K562 (cell line): Measurements from ENCODE around the gene CLCNKB. TPM values are rescaled to one million over a fixed set of nuclear protein-coding genes. Genes with fewer than 3 reads are reported as not detected.

Source experiments
- ATAC-seq: fragments of 200-7000 bp; cut with Tn5 transposase; 3 replicates; pipeline ENCODE4 v1.9.1; 2020; ENCODE audit warnings: moderate library complexity
- BruUV-seq: library from RNA; stranded (reverse); fragments of 400-500 nt; replicated peaks from 2 replicates; lab custom pipeline; 2021; lab: Mats Ljungman, UMichigan
- CTCF ChIA-PET: fragments of 300-600 bp; formaldehyde crosslinking; extraction: SDS; loops from one replicate; lab custom pipeline; 2021; ENCODE audit warnings: low intra/inter-chr PET ratio; lab: Yijun Ruan, JAX
- POLR2A ChIA-PET: fragments of 300-600, 350-650 bp; sonication (Branson Sonifier 250); formaldehyde crosslinking; extraction: SDS; loops from one replicate; lab custom pipeline; 2021; ENCODE audit warnings: antibody characterized with exemption, inconsistent platforms; lab: Yijun Ruan, JAX
- DNase-seq, 4 experiments: peaks; one replicate each; pipeline versions ENCODE4 v3.0.0 to v3.0.0-alpha.2; 2011 to 2018; ENCODE audit warnings: low spot score in 3 of 4, mixed read lengths in 3 of 4; ENCODE audit errors: extremely low read depth in 1 of 4
- FAIRE-seq: peaks from 2 replicates; lab custom pipeline; 2011; peaks lifted over from hg19 to GRCh38; lab: Jason Lieb, UNC
- H2AFZ ChIP-seq: 2 replicates; pipeline ENCODE4 v1.6.0; 2011; ENCODE audit warnings: low read depth, low read length, control low read depth, inconsistent platforms
- H3K27ac ChIP-seq: fragments of 200-600 bp; 3 replicates; pipeline ENCODE4 v1.8.0; 2011; ENCODE audit warnings: low read depth, mild to moderate bottlenecking, control low read depth, inconsistent platforms, low read length, moderate library complexity, mixed read lengths; ENCODE audit errors: extremely low read depth
- H3K27me3 ChIP-seq, 2 experiments: fragments of 300-600 bp in 1 of 2; 2 replicates in 1 of 2; 3 replicates in 1 of 2; pipeline versions ENCODE4 v1.6.0 to v1.8.0; 2011; ENCODE audit warnings: inconsistent platforms in 2 of 2, low read length in 2 of 2, mild to moderate bottlenecking in 1 of 2, mixed read lengths in 1 of 2, moderate library complexity in 1 of 2; ENCODE audit not compliant: control insufficient read depth in 2 of 2, insufficient read depth in 2 of 2
- H3K36me3 ChIP-seq: fragments of 300-600 bp; 3 replicates; pipeline ENCODE4 v1.8.0; 2011; ENCODE audit warnings: mild to moderate bottlenecking, low read length, inconsistent platforms; ENCODE audit not compliant: control insufficient read depth, insufficient read depth
- H3K4me1 ChIP-seq, 2 experiments: fragments of 200-600 bp in 1 of 2; replicated peaks in 1 of 2; 2 replicates in 1 of 2; 3 replicates in 1 of 2; pipeline versions ENCODE4 v1.5.1 to v1.8.0; 2011; ENCODE audit warnings: inconsistent platforms in 2 of 2, low read length in 2 of 2, mild to moderate bottlenecking in 1 of 2, mixed read lengths in 1 of 2, moderate library complexity in 1 of 2; ENCODE audit not compliant: control insufficient read depth in 2 of 2, insufficient read depth in 2 of 2
- H3K4me2 ChIP-seq: 2 replicates; pipeline ENCODE4 v1.6.1; 2011; ENCODE audit warnings: low read length, control low read depth, inconsistent platforms, mixed read lengths; ENCODE audit not compliant: insufficient read depth
- H3K4me3 ChIP-seq: fragments of 200-600 bp; sonication (generic), shearing (Covaris generic); 2 replicates; pipeline ENCODE4 v1.5.1; 2016; ENCODE audit warnings: control low read depth, inconsistent platforms
- H3K79me2 ChIP-seq: fragments of 200-600 bp; 3 replicates; pipeline ENCODE4 v1.8.0; 2011; ENCODE audit warnings: low read length, inconsistent platforms; ENCODE audit not compliant: control insufficient read depth, insufficient read depth
- H3K9ac ChIP-seq, 2 experiments: 2 replicates each; pipeline versions ENCODE4 v1.6.0 to v1.6.1; 2011; ENCODE audit warnings: low read depth in 2 of 2, low read length in 2 of 2, control low read depth in 1 of 2, inconsistent platforms in 1 of 2, mild to moderate bottlenecking in 1 of 2, mixed read lengths in 1 of 2; ENCODE audit not compliant: insufficient read depth in 1 of 2
- H3K9me1 ChIP-seq: one replicate; pipeline ENCODE4 v1.6.0; 2011; ENCODE audit warnings: inconsistent platforms, mild to moderate bottlenecking, low read length, moderate library complexity; ENCODE audit not compliant: control insufficient read depth, insufficient read depth
- H3K9me3 ChIP-seq: replicated peaks from 2 replicates; pipeline ENCODE4 v1.5.1; 2011; ENCODE audit warnings: low read depth, low read length, inconsistent platforms; ENCODE audit not compliant: control insufficient read depth, insufficient read depth
- H4K20me1 ChIP-seq: replicated peaks from 2 replicates; pipeline ENCODE4 v1.6.1; 2011; ENCODE audit warnings: low read length, inconsistent platforms, mixed read lengths; ENCODE audit not compliant: control insufficient read depth, insufficient read depth
- CHD7 ChIP-seq: fragments of 200-600 bp; sonication (generic); IDR thresholded peaks from one replicate; pipeline ENCODE4 v1.6.1; 2012; ENCODE audit warnings: mild to moderate bottlenecking, low read depth, low read length, inconsistent platforms
- FOXK2 ChIP-seq, 2 experiments: fragments of 450-650 bp; IDR thresholded peaks in 1 of 2; conservative IDR thresholded peaks in 1 of 2; 2 replicates each; pipeline ENCODE4 v1.6.1; 2016; ENCODE audit warnings: low read depth in 2 of 2, mild to moderate bottlenecking in 1 of 2
- MAZ ChIP-seq, 2 experiments: fragments of 450-650 bp in 1 of 2; sonication (generic) in 1 of 2; formaldehyde crosslinking; IDR thresholded peaks in 1 of 2; conservative IDR thresholded peaks in 1 of 2; 2 replicates each; pipeline versions ENCODE4 v1.4.0 to v1.5.0; 2020; ENCODE audit warnings: mild to moderate bottlenecking in 1 of 2, missing genetic modification reagents in 1 of 2
- PATZ1 ChIP-seq: fragments of 250-450 bp; sonication (Bioruptor Pico); IDR thresholded peaks from 2 replicates; pipeline ENCODE4 v1.5.0; 2020; ENCODE audit warnings: mild to moderate bottlenecking, borderline replicate concordance
- TGIF2 ChIP-seq: sonication (generic); formaldehyde crosslinking; IDR thresholded peaks from 2 replicates; pipeline ENCODE4 v1.8.1; 2022; ENCODE audit warnings: mild to moderate bottlenecking, missing genetic modification reagents, moderate library complexity
- WGBS: fragments of 100-300 bp; shearing (Covaris generic); methylation state at CpG from one replicate; pipeline ENCODE4 v1.1.6; 2016; ENCODE audit warnings: low coverage, mixed read lengths; ENCODE audit not compliant: insufficient coverage; ENCODE audit errors: missing lambda C conversion rate; 5-methylcytosine and 5-hydroxymethylcytosine counted together
- in situ Hi-C: fragments of 300-500 bp; cut with MboI; formaldehyde crosslinking; loops from 4 replicates; pipeline ENCODE4 v1.15.0; 2018; ENCODE audit warnings: inconsistent platforms, mixed read lengths
- intact Hi-C: fragments of 100-400 bp; cut with micrococcal nuclease; formaldehyde crosslinking; loops from 2 replicates; pipeline ENCODE4 v1.14.2; 2022
- polyA plus RNA-seq, 8 experiments: library from polyadenylated mRNA; depleted of rRNA in 4 of 8; stranded (reverse) in 5 of 8; unstranded in 3 of 8; fragments of >200 nt; fragmentation: Nextera tagmentation in 2 of 8; fragmentation: Illumina TruSeq in 1 of 8; extraction: Ambion mirVana in 2 of 8; extraction: Trizol in 1 of 8; gene quantifications; 2 replicates each; pipeline versions ENCODE4 v1.2.1 to v1.2.3, GENCODE V29; 2011 to 2014; ENCODE audit warnings: inconsistent platforms in 1 of 8, missing spikeins in 1 of 8
- total RNA-seq, 7 experiments: library from RNA; depleted of rRNA in 6 of 7; stranded (reverse); fragments of >200 nt in 6 of 7; fragmentation: Illumina TruSeq in 2 of 7; extraction: Trizol in 2 of 7; gene quantifications; 2 replicates each; pipeline versions ENCODE4 v1.2.1 to v1.2.3, GENCODE V29; 2011 to 2021; ENCODE audit warnings: low replicate concordance in 1 of 7

Gene CLCNKB
- total and polyA plus RNA-seq, 9 of the 15 experiments (the other 6 are each of a cell fraction or from before 2014, with no cell fraction given): 0.08 to 1.7 (median 0.64) TPM

DNA sequence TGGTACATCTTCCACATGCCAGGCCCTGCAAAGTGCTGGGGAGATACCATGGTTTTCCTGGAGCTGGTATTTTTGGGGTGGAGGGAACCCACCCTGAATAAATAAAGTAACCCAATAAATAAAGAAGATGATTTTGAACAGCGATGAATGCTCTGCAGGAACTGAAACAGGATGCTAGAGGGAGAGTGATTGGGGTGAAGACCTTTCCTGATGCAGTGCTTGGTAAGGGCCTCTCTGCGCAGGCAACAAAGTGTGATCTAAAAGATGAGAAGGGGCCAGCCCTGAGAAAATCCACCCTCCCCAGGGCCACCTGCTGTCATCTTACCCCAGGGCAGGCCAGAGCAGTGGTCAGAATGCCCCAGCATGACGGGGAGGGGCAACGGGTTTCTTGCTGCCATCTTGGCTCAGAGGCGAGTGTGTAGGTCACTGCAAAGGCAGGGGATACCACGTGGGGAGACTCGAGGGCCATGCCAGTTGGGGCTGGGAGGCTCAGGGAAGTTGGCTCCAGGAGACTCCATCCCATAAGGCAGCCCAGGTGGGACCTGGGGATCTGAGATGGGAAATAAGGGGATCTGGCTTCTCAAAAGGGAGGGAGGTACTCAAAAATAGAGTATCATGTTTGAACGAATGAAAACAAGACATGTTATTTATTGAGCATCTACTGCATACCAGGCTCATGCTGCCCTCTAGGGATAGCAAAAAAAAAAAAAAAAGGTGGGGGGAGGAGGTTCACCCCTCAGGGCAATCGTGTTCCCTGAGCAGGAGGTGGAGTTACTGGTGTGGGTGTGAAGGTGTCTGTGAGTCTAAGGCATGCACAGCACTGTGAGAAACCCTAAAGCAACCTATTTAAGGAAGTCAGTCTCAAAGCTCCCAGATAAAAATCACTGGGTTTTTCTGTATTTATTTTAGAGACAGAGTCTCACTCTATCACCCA lies 36.8 kb upstream of the CLCNKB start:
- no peaks in the 10 kb centered on the region for H3K9me1 ChIP-seq
- intact Hi-C loops: loop anchor here (1.0 to 5.0 kb wide), 2 partner anchors 65 to 215 kb away; partner anchors contain the start of gene FAM131C
- no peak overlapping the region for H3K27ac ChIP-seq
- peaks cover 9 to 13% of the 10 kb centered on the region in 2 experiments; a peak in 4 of 5 replicates for H3K4me1 ChIP-seq
- H3K4me2 ChIP-seq: no peak overlapping the region
- FAIRE-seq: peak; percentile 55
- peak; percentile 69 for ATAC-seq
- BruUV-seq: no TSS peak
- no peaks in the 10 kb centered on the region for H4K20me1 ChIP-seq
- H2AFZ ChIP-seq: no peak overlapping the region; the same call in 1 of the 2 replicates
- no peak overlapping the region for H3K9ac ChIP-seq
- ChIA-PET POLR2A (interaction anchor here (0.7 kb wide), 2 partner anchors 9 to 210 kb away, joined by 3 read pairs; no protein-coding TSS in a partner anchor), CTCF (interaction anchor here (4.6 to 6.1 kb wide), 2 partner anchors 25 to 49 kb away, joined by 50 to 53 read pairs; no protein-coding TSS in a partner anchor)
- peak; percentile 61 to 69 (median 64) for DNase-seq
- H3K9me3 ChIP-seq: no peaks in the 10 kb centered on the region
- in situ Hi-C loops: no loop called here
- H3K27me3 ChIP-seq: peaks cover 0 to 3% of the 10 kb centered on the region in 2 experiments; a peak in 1 of 5 replicates
- no peak overlapping the region for H3K4me3 ChIP-seq
- H3K36me3 ChIP-seq: no peaks in the 10 kb centered on the region
- 34% methylated on average over 9 of the region's 9 CpGs for WGBS
- H3K79me2 ChIP-seq: no peaks in the 10 kb centered on the region
- TF ChIP-seq FOXK2 (conservative IDR thresholded peaks at IDR 0.05 in 1 of 2, IDR thresholded peaks at IDR 0.05 in 1 of 2; ENCODE audit: low read depth in 2 of 2): 0 out of 4 replicates have a peak, but pooled peaks have one; percentile 29 to 33
- TF ChIP-seq MAZ (CRISPR knock-in tag; conservative IDR thresholded peaks at IDR 0.05 in 1 of 2, IDR thresholded peaks at IDR 0.05 in 1 of 2): peak in 1 of 2 experiments; percentile 75; a peak in 2 of 4 replicates
- no peak for TF ChIP-seq TGIF2 (CRISPR knock-in tag)
- no peak for TF ChIP-seq CHD7
- TF ChIP-seq PATZ1 (CRISPR knock-in tag): no peak
